ENCODE measurements around the gene HSD17B2.
"Not testable (repeated sequence)": the region's sequence is repeated elsewhere in the genome, so short reads cannot be mapped to it uniquely, and the experiment has no call there.

The HSD17B2 gene

GRCh38 chr16:82108774-82109173 is 73.7 kb downstream of the HSD17B2 start:
- no peaks in the 10 kb centered on the region for H3K79me1 ChIP-seq (ENCODE audit: low read length)
- no peak overlapping the region for H3K4ac ChIP-seq (ENCODE audit: low read depth, low read length)
- no CpG with 5 or more reads among the region's 6 CpGs for WGBS (ENCODE audit: extremely low coverage, insufficient coverage, insufficient read length)
- H3K18ac ChIP-seq (ENCODE audit: low read length), result no peak overlapping the region
- H4K8ac ChIP-seq (ENCODE audit: low read depth, low read length), result no peak overlapping the region
- no peak overlapping the region for H2AFZ ChIP-seq (ENCODE audit: insufficient read depth, low read length, poor library complexity)
- no peaks in the 10 kb centered on the region for H3K79me2 ChIP-seq (ENCODE audit: control insufficient read depth, insufficient read depth, low read length, poor library complexity)
- H3K9me3 ChIP-seq (ENCODE audit: insufficient read depth, low read depth, low read length), result no peaks in the 10 kb centered on the region
- no peak overlapping the region for H2BK120ac ChIP-seq (ENCODE audit: insufficient read depth, low read length, poor library complexity)
- no peak overlapping the region for H3K27ac ChIP-seq (ENCODE audit: low read depth, low read length)
- H4K91ac ChIP-seq (ENCODE audit: low read depth, low read length), result no peak overlapping the region
- no peak overlapping the region for H3K4me3 ChIP-seq (ENCODE audit: low read depth, low read length)
- H3K4me1 ChIP-seq (ENCODE audit: control insufficient read depth in 1 of 2, insufficient read depth in 2 of 2, low read length in 2 of 2), result no peaks in the 10 kb centered on the region
- H3K27me3 ChIP-seq (ENCODE audit: insufficient read depth, low read length), result no peaks in the 10 kb centered on the region
- H2AK5ac ChIP-seq (ENCODE audit: low read length), result no peak overlapping the region
- no peak overlapping the region for H2BK5ac ChIP-seq (ENCODE audit: low read depth, low read length, poor library complexity)
- H2BK12ac ChIP-seq (ENCODE audit: low read length), result no peak overlapping the region
- H3K23ac ChIP-seq (ENCODE audit: low read length), result no peak overlapping the region
- H3K36me3 ChIP-seq (ENCODE audit: control insufficient read depth in 1 of 2, insufficient read depth in 2 of 2, low read length in 2 of 2), result no peaks in the 10 kb centered on the region
- H3K14ac ChIP-seq (ENCODE audit: low read length), result no peak overlapping the region
- H3K4me2 ChIP-seq (ENCODE audit: low read length), result no peak overlapping the region
- DNase-seq, result no peak
- H4K12ac ChIP-seq (ENCODE audit: low read depth, low read length), result no peak overlapping the region
- H3K9ac ChIP-seq (ENCODE audit: low read length), result no peak overlapping the region

- not testable (repeated sequence) for H3K4ac ChIP-seq (ENCODE audit: low read depth, low read length); H2AK5ac ChIP-seq (ENCODE audit: low read length); H3K4me1 ChIP-seq (ENCODE audit: control insufficient read depth in 1 of 2, insufficient read depth in 2 of 2, low read length in 2 of 2); H3K23ac ChIP-seq (ENCODE audit: low read length); H3K27ac ChIP-seq (ENCODE audit: low read depth, low read length); H3K27me3 ChIP-seq (ENCODE audit: insufficient read depth, low read length); H2BK5ac ChIP-seq (ENCODE audit: low read depth, low read length, poor library complexity); H3K14ac ChIP-seq (ENCODE audit: low read length); DNase-seq; H4K8ac ChIP-seq (ENCODE audit: low read depth, low read length); H3K9me3 ChIP-seq (ENCODE audit: insufficient read depth, low read depth, low read length); H2BK12ac ChIP-seq (ENCODE audit: low read length); H2BK120ac ChIP-seq (ENCODE audit: insufficient read depth, low read length, poor library complexity); H3K4me2 ChIP-seq (ENCODE audit: low read length); H3K18ac ChIP-seq (ENCODE audit: low read length); H4K12ac ChIP-seq (ENCODE audit: low read depth, low read length); H3K9ac ChIP-seq (ENCODE audit: low read length); H4K91ac ChIP-seq (ENCODE audit: low read depth, low read length); H3K79me1 ChIP-seq (ENCODE audit: low read length); H3K79me2 ChIP-seq (ENCODE audit: control insufficient read depth, insufficient read depth, low read length, poor library complexity); H3K36me3 ChIP-seq (ENCODE audit: control insufficient read depth in 1 of 2, insufficient read depth in 2 of 2, low read length in 2 of 2); H2AFZ ChIP-seq (ENCODE audit: insufficient read depth, low read length, poor library complexity); H3K4me3 ChIP-seq (ENCODE audit: low read depth, low read length)
- WGBS (ENCODE audit: extremely low coverage, insufficient coverage, insufficient read length), result no CpG with 5 or more reads among the region's 3 CpGs
Measured at GRCh38 chr16:82109266-82109665, 74.2 kb downstream of the HSD17B2 start.

GRCh38 chr16:82111944-82112343 is 76.9 kb downstream of the HSD17B2 start:
- Histone ChIP-seq H2AFZ (ENCODE audit: insufficient read depth, low read length, poor library complexity) (no peak overlapping the region), H2BK120ac (ENCODE audit: insufficient read depth, low read length, poor library complexity) (no peak overlapping the region), H2AK5ac (ENCODE audit: low read length) (no peak overlapping the region), H4K91ac (ENCODE audit: low read depth, low read length) (no peak overlapping the region), H4K12ac (ENCODE audit: low read depth, low read length) (no peak overlapping the region), H3K36me3 (ENCODE audit: control insufficient read depth in 1 of 2, insufficient read depth in 2 of 2, low read length in 2 of 2) (no peaks in the 10 kb centered on the region), H2BK12ac (ENCODE audit: low read length) (no peak overlapping the region), H3K4ac (ENCODE audit: low read depth, low read length) (no peak overlapping the region), H2BK5ac (ENCODE audit: low read depth, low read length, poor library complexity) (no peak overlapping the region), H3K9me3 (ENCODE audit: insufficient read depth, low read depth, low read length) (no peaks in the 10 kb centered on the region), H3K79me1 (ENCODE audit: low read length) (no peaks in the 10 kb centered on the region), H3K23ac (ENCODE audit: low read length) (no peak overlapping the region), H3K14ac (ENCODE audit: low read length) (no peak overlapping the region), H3K9ac (ENCODE audit: low read length) (no peak overlapping the region), H3K18ac (ENCODE audit: low read length) (no peak overlapping the region), H3K4me1 (ENCODE audit: control insufficient read depth in 1 of 2, insufficient read depth in 2 of 2, low read length in 2 of 2) (no peaks in the 10 kb centered on the region), H4K8ac (ENCODE audit: low read depth, low read length) (no peak overlapping the region), H3K79me2 (ENCODE audit: control insufficient read depth, insufficient read depth, low read length, poor library complexity) (no peaks in the 10 kb centered on the region), H3K27ac (ENCODE audit: low read depth, low read length) (no peak overlapping the region), H3K4me2 (ENCODE audit: low read length) (no peak overlapping the region), H3K4me3 (ENCODE audit: low read depth, low read length) (no peak overlapping the region), H3K27me3 (ENCODE audit: insufficient read depth, low read length) (no peaks in the 10 kb centered on the region)
- DNase-seq, result peak; percentile 84 to 86
- WGBS (ENCODE audit: extremely low coverage, insufficient coverage, insufficient read length), result no CpG with 5 or more reads among the region's 2 CpGs

GRCh38 chr16:82113741-82114140 is 78.7 kb downstream of the HSD17B2 start:
- no peak overlapping the region for H4K12ac ChIP-seq (ENCODE audit: low read depth, low read length)
- no peak overlapping the region for H2AK5ac ChIP-seq (ENCODE audit: low read length)
- H3K79me2 ChIP-seq (ENCODE audit: control insufficient read depth, insufficient read depth, low read length, poor library complexity), result no peaks in the 10 kb centered on the region
- H2AFZ ChIP-seq (ENCODE audit: insufficient read depth, low read length, poor library complexity), result no peak overlapping the region
- no peak overlapping the region for H3K4me3 ChIP-seq (ENCODE audit: low read depth, low read length)
- H3K79me1 ChIP-seq (ENCODE audit: low read length), result no peaks in the 10 kb centered on the region
- no peaks in the 10 kb centered on the region for H3K27me3 ChIP-seq (ENCODE audit: insufficient read depth, low read length)
- no peaks in the 10 kb centered on the region for H3K4me1 ChIP-seq (ENCODE audit: control insufficient read depth in 1 of 2, insufficient read depth in 2 of 2, low read length in 2 of 2)
- no peak for DNase-seq
- no peak overlapping the region for H2BK120ac ChIP-seq (ENCODE audit: insufficient read depth, low read length, poor library complexity)
- no peak overlapping the region for H4K91ac ChIP-seq (ENCODE audit: low read depth, low read length)
- no peak overlapping the region for H3K23ac ChIP-seq (ENCODE audit: low read length)
- no peaks in the 10 kb centered on the region for H3K36me3 ChIP-seq (ENCODE audit: control insufficient read depth in 1 of 2, insufficient read depth in 2 of 2, low read length in 2 of 2)
- H3K18ac ChIP-seq (ENCODE audit: low read length), result no peak overlapping the region
- WGBS (ENCODE audit: extremely low coverage, insufficient coverage, insufficient read length), result no CpG with 5 or more reads among the region's 3 CpGs
- no peak overlapping the region for H3K27ac ChIP-seq (ENCODE audit: low read depth, low read length)
- H3K4me2 ChIP-seq (ENCODE audit: low read length), result no peak overlapping the region
- no peak overlapping the region for H2BK5ac ChIP-seq (ENCODE audit: low read depth, low read length, poor library complexity)
- no peak overlapping the region for H4K8ac ChIP-seq (ENCODE audit: low read depth, low read length)
- no peak overlapping the region for H3K4ac ChIP-seq (ENCODE audit: low read depth, low read length)
- no peak overlapping the region for H3K9ac ChIP-seq (ENCODE audit: low read length)
- no peaks in the 10 kb centered on the region for H3K9me3 ChIP-seq (ENCODE audit: insufficient read depth, low read depth, low read length)
- no peak overlapping the region for H2BK12ac ChIP-seq (ENCODE audit: low read length)
- no peak overlapping the region for H3K14ac ChIP-seq (ENCODE audit: low read length)
